Ramos (cell line): ENCODE data around the gene MYO1B.

Experiments used
- in situ Hi-C: fragments of 300-500 bp; cut with MboI; formaldehyde crosslinking; loops from one replicate; pipeline ENCODE4 v1.14.3; 2022; ENCODE audit warnings: low sequenced_read_pairs; ENCODE audit not compliant: unreplicated experiment

The MYO1B gene

GRCh38 chr2:191351298-191351697 is 106.1 kb downstream of the MYO1B start:
- in situ Hi-C loops, result no loop called here

- in situ Hi-C loops, result no loop called here
These were observed 106.7 kb downstream of the MYO1B start for GRCh38 chr2:191351921-191352320.

GRCh38 chr2:191352536-191352935 is 107.3 kb downstream of the MYO1B start:
- in situ Hi-C loops, result no loop called here

GRCh38 chr2:191355170-191355758 is 110.1 kb downstream of the MYO1B start:
- in situ Hi-C loops, result no loop called here

GRCh38 chr2:191357678-191358077 is 112.5 kb downstream of the MYO1B start:
- in situ Hi-C loops, result no loop called here

- in situ Hi-C loops, result no loop called here
These were observed 113.3 kb downstream of the MYO1B start for GRCh38 chr2:191358325-191359025.

DNA sequence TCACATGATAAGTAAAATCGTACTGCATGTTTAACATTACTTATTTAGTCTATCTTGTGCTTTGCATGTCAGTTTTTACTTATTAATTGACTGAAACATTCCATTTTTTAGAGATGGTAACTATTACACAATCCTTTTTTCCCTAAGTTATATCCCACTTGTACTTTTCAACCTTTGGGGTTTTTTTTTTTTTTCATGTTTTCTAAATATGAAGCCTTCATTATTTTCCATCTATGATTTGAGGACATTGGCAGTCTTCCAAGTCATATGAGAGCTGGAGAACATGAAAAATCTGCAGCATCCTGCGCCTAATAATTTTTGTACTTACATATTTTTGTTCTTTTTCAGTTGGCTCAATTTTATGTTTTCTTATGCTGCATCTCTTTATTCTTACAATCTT is 113.9 kb downstream of the MYO1B start:
- in situ Hi-C loops, result no loop called here

DNA sequence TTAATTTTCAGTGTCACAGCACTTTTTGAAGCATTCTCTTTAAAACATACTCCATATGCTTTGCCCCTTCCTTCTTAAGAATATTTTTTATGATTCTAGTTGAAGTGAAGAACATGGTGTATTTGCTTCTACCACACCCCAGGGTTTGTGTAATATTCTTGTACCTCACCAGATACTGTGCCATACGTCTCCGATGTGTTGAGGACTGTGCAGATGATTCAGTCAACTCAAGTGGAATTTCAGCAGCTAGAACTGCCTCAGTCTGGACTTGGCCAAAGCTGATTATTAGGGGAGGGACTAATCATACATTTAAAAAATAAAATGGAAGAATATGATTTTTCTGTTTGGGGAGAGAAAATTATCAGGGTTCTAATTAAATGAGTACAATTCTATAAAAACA is 115.7 kb downstream of the MYO1B start:
- in situ Hi-C loops, result no loop called here

- in situ Hi-C loops, result no loop called here
These were observed 117.6 kb downstream of the MYO1B start for GRCh38 chr2:191362841-191363240.

DNA sequence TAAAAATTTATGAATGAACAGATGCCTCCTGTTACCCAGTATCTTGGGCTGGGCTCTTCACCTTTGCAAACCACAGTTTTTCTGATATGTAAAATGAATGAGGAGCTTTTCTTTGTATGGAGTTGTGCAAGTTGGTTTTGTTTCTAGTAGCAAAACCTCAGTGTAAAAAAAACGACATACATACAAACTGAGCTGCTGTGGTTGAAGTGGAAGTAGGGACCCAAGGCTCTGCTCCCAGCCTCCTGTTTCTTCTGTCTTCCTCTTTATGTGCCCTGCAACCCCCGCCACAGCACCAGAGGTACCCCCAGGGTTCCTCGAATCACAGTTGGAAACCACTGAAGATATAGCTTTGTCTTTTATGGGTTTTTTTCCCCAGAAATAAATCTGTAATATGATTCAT is 118.1 kb downstream of the MYO1B start:
- in situ Hi-C loops, result no loop called here

DNA sequence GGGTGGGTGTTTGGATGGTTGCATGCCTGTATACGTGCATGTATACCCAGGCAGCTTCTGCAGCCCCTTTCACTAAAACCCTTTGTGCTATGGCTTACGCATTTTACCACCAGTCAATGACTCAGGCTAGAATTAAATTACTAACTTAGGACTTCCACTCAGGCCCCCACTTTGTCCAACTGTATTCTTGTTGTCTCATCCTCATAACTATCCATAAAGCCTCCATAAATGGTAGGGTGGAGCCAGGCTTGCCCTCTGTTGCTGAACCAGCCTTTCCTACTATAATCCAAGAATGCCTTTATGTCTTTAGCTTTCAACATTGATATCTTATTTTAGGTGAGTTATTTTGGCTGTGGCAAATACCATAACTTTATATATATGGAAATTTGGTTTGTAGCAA is 119.9 kb downstream of the MYO1B start:
- in situ Hi-C loops, result no loop called here

DNA sequence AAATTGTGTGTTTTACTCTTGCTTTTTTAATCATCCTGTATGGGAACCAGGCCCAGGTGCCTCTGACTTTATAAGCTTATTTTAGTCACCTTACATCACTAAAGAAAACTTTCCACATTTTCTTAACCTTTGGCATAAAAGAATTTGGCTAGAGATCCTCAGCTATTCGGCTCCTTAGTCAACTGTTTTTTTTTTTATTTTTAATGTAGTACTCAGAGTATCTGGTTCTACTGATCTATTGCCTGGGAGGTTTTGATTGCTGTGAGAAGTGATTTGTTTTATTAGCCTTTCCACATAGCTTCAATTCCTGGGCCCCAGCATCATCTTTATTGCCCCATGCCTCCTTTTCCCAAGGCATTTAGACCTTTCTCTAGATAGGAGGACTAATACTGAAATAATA is 121.0 kb downstream of the MYO1B start:
- in situ Hi-C loops, result no loop called here

DNA sequence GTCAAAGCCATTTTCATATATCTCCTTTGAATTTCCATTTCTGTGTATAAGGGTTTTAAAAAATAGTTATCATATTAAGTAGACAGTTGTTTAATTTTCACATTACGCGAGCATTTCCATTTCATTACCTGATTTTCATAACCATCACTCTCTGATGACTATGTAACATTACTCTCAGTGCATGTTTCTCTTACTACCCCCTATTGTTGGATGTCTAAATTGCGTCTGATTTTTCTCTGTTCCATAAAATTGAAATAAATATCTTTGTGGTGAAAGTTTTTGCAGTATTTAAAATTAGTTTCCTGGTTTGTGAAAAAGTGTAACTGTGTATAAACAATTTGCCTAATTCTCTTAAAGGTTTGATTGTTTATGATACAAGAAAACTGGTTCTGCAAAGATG is 123.8 kb downstream of the MYO1B start:
- in situ Hi-C loops, result no loop called here

DNA sequence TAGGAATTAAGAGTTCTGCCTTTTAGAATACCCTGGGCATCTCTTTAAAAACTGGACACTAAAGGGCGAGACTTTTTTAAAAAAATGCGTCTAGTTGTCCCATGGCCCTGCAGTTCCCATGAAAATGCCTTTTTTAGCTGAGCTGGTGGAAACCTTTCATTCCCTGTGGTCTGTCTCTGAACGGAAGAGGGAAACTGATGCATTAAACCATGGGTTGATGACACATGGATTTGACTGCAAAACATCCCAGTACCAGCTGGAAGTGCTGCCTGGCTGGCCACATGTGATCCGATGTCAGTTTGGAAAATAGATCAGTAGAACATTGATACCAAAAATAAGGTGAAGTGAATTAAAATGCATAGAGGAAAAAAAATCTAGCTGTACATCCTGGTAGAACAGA is 129.2 kb downstream of the MYO1B start:
- in situ Hi-C loops, result no loop called here

- in situ Hi-C loops, result no loop called here
These were observed 129.7 kb downstream of the MYO1B start for GRCh38 chr2:191374939-191375338.

- in situ Hi-C loops, result no loop called here
These were observed 131.9 kb downstream of the MYO1B start for GRCh38 chr2:191376981-191377629.

- in situ Hi-C loops, result no loop called here
These were observed 134.2 kb downstream of the MYO1B start for GRCh38 chr2:191379375-191379774.

GRCh38 chr2:191382801-191383200 is 137.6 kb downstream of the MYO1B start:
- in situ Hi-C loops, result no loop called here

DNA sequence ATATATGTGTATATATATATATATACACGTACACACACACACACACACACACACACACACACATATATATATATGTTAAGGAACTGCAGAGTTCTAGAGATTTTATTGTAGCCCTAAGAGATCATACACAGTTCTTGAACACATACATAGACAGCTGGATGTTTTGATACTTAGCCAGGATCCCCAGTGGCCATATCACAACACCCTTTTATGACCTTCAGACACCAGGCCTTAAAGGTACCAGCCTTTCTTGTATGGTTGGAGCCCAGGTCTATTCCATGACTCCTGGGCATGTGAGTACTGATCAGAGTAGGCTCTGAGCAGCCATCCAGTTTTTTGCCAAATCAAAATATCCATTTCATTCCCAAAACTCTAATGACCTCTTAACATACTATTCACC is 138.3 kb downstream of the MYO1B start:
- in situ Hi-C loops, result no loop called here

- in situ Hi-C loops, result no loop called here
These were observed 139.6 kb downstream of the MYO1B start for GRCh38 chr2:191384829-191385228.

- in situ Hi-C loops, result no loop called here
These were observed 140.4 kb downstream of the MYO1B start for GRCh38 chr2:191385416-191386160.
